Activated CD8-positive, alpha-beta memory T cell treated with anti-CD3 and anti-CD28 coated beads, Interleukin-2, amount 50 U/mL, for 1 hour (primary cell): ENCODE results near the gene CYB5D1.

Experiments used
- DNase-seq: peaks from one replicate; pipeline ENCODE4 v3.0.0-alpha.2; 2020; ENCODE audit errors: extremely low read depth

Gene CYB5D1

DNA sequence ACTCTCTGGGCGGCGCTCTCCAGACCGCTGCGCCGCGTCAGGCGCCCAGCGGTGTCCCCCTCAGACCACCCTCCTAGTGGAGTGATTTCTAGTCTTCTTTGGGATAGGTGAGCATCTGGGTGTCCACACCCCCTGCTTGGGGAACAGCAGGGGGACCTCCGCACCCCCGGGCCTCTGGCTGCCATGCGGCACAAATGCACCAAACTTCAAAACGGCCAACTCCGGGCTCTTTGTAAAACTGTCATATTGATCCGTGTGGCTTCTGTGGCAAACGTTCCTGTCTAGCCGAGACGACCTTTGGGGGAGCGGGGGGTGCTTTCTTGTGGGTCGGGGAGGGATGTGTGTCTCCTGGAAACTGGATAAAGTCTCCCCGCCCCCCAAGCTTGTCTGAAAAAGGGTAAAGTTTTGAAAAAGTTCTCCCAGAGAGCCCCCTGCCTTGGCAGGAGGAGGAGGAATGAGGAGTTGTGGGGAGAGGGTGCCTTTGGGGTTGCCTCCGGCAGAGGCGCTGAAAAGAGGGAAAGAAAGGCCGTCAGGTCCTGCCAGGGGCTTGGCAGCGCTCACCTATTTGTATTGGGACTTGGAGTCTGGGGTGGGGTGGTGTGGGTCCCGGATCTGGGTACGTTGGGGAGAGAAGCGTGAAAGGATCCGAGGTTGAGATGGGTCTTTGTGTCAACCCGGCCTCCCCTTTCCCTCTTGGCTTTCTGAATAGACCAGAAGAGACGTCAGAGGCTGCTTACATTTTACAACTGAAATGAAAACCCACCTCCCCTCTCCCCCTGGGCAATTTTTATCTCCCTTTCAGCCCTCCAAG, 28.6 kb downstream of the CYB5D1 start:
- peak; percentile 48 for DNase-seq

DNA sequence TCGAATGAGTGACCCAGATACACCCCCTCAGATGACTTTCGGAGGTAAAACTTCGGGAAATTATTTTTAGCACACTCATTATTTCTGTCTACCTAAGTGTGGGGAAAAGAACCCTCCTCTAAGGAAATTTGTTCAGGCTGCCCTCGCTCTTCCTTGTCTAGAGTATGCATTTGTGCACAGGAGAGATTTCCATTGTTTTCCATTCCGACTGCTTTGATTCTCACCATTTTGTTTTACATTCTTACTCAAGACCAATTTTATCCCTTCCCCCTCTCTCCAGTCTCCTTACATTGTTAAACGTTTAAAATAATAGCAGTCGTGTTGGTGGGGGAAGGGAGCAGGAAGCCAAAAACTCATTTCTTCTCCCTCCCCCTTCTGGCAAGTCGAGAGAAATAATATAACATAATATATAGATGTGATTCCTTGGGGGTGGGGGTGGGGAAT, 29.3 kb downstream of the CYB5D1 start:
- no peak for DNase-seq

DNA sequence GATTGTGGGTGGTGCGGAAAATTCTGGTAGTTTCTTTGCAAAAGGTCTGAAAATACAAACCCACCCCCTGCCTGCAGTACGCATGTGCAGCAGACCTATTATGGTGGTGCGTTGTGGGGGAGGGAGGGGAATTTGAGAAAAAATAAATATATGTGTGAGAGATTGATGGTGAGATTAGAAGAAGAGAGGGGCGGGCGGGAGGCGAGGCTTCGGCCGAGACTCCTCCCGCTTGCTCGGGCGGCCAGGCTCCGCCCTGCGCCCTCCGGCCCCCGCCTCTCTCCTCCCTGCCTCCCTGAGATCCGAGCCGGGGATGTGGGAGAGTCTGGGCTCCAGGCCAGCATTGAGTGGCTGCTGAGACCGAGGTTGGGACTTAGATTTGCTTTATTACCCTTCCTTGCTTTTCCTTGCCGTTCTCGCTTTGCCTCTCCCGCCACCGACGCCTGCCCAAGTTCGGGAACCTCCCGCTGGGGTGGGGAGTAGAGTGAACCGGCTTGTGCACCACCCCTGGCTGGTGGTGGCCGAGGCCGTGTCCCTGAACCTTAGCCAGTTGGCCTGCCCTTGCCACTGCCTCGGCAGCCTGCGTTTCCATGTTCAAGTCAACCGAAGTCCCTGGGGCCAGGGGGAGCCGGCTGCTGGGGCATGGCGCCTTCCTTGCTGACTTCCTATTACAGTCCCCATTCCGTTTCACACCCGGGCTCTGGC, 29.8 kb downstream of the CYB5D1 start:
- peak; percentile 73 for DNase-seq

DNA sequence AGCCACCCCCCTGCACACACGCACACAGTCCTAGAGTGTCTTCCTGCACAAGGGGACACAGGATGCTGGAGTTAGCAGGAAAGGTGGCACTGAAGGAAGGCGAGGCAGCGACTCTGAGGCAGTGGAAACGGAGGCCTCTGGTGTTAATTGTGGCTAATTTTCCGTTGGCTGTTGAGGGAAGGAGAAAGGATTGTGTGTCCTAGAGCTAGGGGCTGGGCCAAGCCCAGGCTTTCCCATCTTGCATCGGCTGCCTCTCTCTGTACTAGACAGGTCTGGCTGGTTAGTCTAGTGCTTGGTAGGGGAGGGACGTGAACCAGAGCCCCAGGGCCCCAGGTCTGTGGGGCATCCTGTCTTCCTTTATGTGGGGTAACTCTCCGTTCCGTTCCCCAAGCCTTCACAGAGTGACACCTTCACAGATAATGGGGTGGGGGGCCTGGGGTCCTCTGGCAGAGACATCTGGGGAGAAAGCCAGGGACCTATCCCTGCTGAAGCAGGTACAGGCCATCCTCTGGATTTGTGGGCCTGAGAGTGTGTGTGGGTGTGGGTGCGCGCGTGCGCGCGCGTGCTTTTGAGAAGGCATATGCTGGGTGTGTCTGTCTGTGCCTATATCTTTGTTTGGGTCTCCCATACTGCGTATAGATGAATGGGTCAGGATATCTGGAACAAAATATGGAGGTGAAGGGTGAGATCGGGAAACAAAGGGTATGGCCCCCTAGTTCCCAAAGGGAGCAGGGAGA, 30.5 kb downstream of the CYB5D1 start, which contains the start of gene CHD3:
Gene CHD3, plus strand, starts transcription at position 606 of the 737 bp plus-strand sequence. CDS start 212 bp downstream, outside the sequence.
- DNase-seq, result no peak

DNA sequence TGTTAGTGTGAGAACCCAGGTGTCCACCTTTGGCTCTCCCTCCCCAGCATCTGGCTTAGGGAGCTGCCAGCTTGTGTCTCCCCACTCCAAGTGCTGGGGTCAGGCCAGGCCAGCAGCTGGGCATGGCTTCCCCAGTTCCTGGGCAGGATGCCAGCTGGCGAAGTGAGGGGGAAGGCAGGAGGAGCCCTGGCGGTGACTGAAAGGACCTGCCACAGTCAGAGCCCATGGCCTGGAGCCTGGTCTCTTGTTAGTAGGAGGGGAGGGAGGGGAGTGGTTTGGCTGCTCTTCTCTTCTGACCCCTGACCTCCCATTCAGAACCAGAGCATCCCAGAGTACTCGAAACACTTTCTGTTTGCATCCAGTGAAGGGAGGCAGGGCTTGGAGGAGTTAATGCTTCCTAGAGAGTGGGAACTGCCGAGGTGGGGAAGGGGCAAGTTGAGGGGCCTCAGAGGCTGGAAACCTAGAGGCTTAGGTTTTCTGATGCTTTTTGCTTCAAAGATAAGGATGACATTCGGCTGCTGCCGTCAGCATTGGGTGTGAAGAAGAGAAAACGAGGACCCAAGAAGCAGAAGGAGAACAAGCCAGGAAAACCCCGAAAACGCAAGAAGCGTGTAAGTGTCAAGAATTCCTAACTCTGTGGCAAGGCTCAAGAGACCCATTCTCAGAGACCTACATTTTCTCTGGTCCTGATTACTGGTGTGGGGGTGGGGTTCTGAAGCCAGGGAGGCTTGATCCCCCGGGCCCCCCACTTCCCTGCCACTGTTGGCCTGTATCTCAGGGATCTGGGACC, 31.6 kb downstream of the CYB5D1 start:
- no peak for DNase-seq

DNA sequence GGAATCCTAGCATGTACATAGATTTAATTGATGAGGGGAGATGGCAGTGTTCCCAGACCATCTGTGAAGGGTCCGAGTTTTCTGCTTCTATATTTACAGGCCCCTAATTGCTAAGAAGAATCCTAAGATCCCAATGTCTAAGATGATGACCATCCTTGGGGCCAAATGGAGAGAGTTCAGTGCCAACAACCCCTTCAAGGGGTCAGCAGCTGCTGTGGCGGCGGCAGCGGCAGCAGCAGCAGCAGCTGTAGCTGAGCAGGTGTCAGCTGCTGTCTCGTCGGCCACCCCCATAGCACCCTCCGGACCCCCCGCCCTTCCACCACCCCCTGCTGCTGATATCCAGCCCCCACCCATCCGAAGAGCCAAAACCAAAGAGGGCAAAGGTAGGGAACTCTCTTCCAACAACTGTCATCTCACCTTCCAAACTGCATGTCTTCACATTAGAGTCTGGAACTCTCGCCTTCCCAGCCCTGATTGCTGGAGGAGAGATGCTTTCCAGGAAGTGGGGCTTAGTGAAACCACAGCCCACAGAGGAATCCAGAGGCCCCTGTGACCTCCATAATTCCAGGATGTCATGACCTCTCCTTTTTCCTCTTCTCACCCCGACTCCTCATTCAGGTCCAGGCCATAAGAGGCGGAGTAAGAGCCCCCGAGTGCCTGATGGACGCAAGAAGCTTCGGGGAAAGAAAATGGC, 35.5 kb downstream of the CYB5D1 start:
- DNase-seq, result no peak

DNA sequence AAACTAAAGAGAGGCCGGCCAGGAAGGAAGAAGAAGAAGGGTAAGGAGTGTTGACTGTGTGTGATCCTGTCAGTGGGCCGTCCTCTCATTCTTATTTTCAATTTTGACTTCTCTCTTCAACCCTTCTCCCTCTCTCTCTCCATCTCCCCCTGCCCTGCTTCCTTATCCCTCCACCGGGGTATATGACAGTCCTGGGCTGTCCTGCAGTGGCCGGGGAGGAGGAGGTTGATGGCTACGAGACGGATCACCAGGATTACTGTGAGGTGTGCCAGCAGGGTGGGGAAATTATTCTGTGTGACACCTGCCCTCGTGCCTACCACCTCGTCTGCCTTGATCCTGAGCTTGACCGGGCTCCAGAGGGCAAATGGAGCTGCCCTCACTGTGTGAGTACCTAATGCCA, 36.4 kb downstream of the CYB5D1 start:
- DNase-seq, result no peak

DNA sequence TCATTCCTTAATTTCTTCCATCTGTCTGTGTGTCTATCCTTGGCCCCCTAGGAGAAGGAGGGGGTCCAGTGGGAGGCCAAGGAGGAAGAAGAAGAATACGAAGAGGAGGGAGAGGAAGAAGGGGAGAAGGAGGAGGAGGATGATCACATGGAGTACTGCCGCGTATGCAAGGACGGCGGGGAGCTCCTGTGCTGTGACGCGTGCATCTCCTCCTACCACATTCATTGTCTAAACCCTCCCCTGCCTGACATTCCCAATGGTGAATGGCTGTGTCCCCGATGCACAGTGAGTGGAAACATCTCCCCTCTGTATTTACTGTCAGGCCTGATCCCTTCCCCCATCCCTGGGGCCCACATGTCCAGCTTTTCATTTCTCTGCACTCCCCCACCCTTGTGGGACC, 37.1 kb downstream of the CYB5D1 start:
- no peak for DNase-seq

DNA sequence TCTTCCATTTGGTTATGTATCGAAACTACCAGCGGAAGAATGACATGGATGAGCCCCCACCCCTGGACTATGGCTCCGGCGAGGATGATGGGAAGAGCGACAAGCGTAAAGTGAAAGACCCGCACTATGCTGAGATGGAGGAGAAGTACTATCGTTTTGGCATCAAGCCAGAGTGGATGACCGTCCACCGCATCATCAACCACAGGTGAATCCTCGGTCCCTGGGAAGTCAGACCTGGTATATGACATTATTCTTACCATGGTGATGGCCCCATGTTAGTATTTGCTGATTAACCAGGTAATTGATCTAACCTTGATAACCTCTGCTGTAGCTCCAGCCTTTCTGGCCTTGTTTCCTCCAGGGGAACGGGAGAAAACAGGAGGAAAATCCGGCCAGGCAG, 39.3 kb downstream of the CYB5D1 start:
- no peak for DNase-seq

DNA sequence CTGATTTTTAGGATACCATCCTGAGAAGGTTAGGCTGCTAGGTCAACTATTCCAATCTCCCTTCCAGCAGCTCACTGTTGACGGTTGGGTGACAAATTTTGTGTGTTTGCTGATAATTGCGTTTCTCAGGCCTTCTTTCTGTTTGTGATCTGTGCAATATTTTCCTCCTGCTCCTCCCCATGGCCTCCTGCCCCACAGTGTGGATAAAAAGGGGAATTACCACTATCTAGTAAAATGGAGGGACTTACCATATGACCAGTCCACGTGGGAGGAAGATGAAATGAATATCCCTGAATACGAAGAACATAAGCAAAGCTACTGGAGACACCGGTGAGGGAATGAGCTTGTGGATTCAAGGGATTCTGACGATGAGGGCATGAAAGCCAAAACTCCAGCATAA, 40.0 kb downstream of the CYB5D1 start:
- no peak for DNase-seq

DNA sequence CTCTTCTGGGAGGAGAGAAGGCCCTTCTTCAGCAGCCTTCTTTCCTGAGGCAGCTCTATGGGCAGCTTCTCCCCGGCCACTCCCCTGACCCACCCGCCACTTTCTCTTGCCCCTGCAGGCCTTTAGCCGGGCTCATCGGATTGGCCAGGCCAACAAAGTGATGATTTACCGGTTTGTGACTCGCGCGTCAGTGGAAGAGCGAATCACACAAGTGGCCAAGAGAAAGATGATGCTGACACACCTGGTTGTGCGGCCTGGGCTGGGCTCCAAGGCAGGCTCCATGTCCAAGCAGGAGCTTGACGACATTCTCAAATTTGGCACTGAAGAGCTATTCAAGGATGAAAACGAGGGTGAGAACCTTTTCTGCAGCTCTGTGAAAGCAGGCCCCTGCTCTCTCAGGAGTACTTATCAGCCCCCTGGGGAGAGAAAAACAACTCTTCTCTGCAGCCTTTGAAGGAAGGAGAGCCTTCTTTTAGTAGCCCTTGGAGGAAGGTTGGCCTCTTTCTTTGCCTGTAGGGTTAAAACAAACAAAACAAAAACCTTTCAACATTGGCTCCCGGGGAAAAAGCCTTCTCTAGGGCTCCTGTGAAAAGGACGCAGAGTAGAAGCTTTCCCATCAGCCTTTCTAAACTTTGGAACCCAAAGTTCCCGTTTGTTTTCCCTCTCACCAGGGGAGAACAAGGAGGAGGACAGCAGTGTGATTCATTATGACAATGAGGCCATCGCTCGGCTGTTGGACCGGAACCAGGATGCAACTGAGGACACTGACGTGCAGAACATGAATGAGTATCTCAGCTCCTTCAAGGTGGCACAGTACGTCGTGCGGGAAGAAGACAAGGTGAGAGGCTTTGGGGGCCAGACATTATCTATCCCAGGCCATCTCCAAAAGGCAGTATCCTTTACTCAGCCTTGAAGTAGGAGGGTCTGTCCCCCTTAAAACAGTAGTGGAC, 45.6 kb downstream of the CYB5D1 start:
- DNase-seq, result no peak

DNA sequence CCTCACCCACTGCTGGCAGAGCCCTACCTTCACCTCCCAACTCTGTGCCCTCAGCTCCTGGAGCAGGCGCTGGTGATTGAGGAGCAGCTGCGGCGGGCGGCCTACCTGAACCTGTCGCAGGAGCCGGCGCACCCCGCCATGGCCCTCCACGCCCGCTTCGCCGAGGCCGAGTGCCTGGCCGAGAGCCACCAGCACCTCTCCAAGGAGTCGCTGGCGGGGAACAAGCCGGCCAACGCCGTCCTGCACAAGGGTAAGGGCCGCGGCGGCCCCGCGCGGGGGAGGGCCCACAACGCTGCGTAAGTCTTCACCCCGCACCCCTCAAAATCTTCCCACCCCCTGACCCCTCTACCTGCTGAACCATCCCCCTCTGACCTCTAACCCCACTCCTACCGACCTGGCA, 51.3 kb downstream of the CYB5D1 start:
- no peak for DNase-seq

DNA sequence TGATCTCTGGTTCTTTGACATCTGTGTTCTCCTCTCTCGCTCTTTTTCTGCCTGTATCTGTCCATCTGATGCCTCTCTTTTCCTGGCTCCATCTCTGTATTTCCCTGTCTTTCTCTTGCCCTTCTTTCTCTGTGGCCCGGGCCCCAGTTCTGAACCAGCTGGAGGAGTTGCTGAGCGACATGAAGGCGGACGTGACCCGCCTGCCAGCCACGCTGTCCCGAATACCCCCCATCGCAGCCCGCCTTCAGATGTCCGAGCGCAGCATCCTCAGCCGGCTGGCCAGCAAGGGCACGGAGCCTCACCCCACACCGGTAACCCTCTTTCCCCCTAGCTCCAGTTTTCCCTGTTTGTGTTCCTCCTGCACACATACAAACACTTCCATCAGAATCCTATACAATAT, 52.5 kb downstream of the CYB5D1 start:
- no peak for DNase-seq

DNA sequence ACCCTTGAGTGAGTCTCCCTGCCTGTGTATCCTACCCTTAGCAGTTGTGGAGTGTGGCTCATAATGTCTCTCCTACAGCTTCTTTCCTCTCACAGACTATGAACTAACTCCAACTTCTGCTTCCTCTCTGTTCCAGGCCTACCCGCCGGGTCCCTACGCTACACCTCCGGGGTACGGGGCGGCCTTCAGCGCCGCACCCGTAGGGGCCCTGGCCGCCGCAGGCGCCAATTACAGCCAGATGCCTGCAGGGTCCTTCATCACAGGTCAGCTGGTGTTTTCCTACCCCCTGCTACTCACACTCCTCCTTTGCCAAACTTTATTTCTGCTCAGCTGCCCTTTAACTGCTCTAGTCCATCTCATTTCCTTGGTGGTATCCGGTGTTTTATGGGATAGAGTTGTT, 52.9 kb downstream of the CYB5D1 start:
- DNase-seq, result no peak

DNA sequence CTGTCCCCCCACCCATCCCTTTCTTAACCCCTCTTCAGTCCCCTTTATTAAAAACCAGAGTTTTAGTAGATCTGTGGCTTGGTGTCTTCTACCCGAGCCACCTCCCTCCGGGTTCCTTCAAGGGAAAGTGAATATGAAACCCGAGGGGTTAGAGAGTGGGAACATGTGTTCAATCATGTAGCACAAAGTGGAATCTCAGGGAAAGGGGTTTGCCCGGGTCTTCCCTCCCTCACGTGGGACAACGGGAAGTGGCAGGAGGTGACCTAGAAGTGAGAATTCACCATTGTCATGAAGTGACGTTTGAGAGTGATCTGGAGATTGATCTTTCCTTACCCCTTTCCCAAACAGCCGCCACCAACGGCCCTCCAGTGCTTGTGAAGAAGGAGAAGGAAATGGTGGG, 53.3 kb downstream of the CYB5D1 start:
- no peak for DNase-seq
